K562 (cell line): ENCODE results near the gene SLC8A1. TPM values are rescaled to one million over a fixed set of nuclear protein-coding genes. Genes with fewer than 3 reads are reported as not detected.

ENCODE experiments used
- ATAC-seq: fragments of 200-7000 bp; cut with Tn5 transposase; 3 replicates; pipeline ENCODE4 v1.9.1; 2020; ENCODE audit warnings: moderate library complexity
- BruUV-seq: library from RNA; stranded (reverse); fragments of 400-500 nt; replicated peaks from 2 replicates; lab custom pipeline; 2021; lab: Mats Ljungman, UMichigan
- CTCF ChIA-PET: fragments of 300-600 bp; formaldehyde crosslinking; extraction: SDS; loops from one replicate; lab custom pipeline; 2021; ENCODE audit warnings: low intra/inter-chr PET ratio; lab: Yijun Ruan, JAX
- POLR2A ChIA-PET: fragments of 300-600, 350-650 bp; sonication (Branson Sonifier 250); formaldehyde crosslinking; extraction: SDS; loops from one replicate; lab custom pipeline; 2021; ENCODE audit warnings: antibody characterized with exemption, inconsistent platforms; lab: Yijun Ruan, JAX
- DNase-seq, 4 experiments: peaks; one replicate each; pipeline versions ENCODE4 v3.0.0 to v3.0.0-alpha.2; 2011 to 2018; ENCODE audit warnings: low spot score in 3 of 4, mixed read lengths in 3 of 4; ENCODE audit errors: extremely low read depth in 1 of 4
- FAIRE-seq: peaks from 2 replicates; lab custom pipeline; 2011; peaks lifted over from hg19 to GRCh38; lab: Jason Lieb, UNC
- H2AFZ ChIP-seq: 2 replicates; pipeline ENCODE4 v1.6.0; 2011; ENCODE audit warnings: low read depth, low read length, control low read depth, inconsistent platforms
- H3K27ac ChIP-seq: fragments of 200-600 bp; 3 replicates; pipeline ENCODE4 v1.8.0; 2011; ENCODE audit warnings: low read depth, mild to moderate bottlenecking, control low read depth, inconsistent platforms, low read length, moderate library complexity, mixed read lengths; ENCODE audit errors: extremely low read depth
- H3K27me3 ChIP-seq, 2 experiments: fragments of 300-600 bp in 1 of 2; 2 replicates in 1 of 2; 3 replicates in 1 of 2; pipeline versions ENCODE4 v1.6.0 to v1.8.0; 2011; ENCODE audit warnings: inconsistent platforms in 2 of 2, low read length in 2 of 2, mild to moderate bottlenecking in 1 of 2, mixed read lengths in 1 of 2, moderate library complexity in 1 of 2; ENCODE audit not compliant: control insufficient read depth in 2 of 2, insufficient read depth in 2 of 2
- H3K36me3 ChIP-seq: fragments of 300-600 bp; 3 replicates; pipeline ENCODE4 v1.8.0; 2011; ENCODE audit warnings: mild to moderate bottlenecking, low read length, inconsistent platforms; ENCODE audit not compliant: control insufficient read depth, insufficient read depth
- H3K4me1 ChIP-seq, 2 experiments: fragments of 200-600 bp in 1 of 2; replicated peaks in 1 of 2; 2 replicates in 1 of 2; 3 replicates in 1 of 2; pipeline versions ENCODE4 v1.5.1 to v1.8.0; 2011; ENCODE audit warnings: inconsistent platforms in 2 of 2, low read length in 2 of 2, mild to moderate bottlenecking in 1 of 2, mixed read lengths in 1 of 2, moderate library complexity in 1 of 2; ENCODE audit not compliant: control insufficient read depth in 2 of 2, insufficient read depth in 2 of 2
- H3K4me2 ChIP-seq: 2 replicates; pipeline ENCODE4 v1.6.1; 2011; ENCODE audit warnings: low read length, control low read depth, inconsistent platforms, mixed read lengths; ENCODE audit not compliant: insufficient read depth
- H3K4me3 ChIP-seq: fragments of 200-600 bp; sonication (generic), shearing (Covaris generic); 2 replicates; pipeline ENCODE4 v1.5.1; 2016; ENCODE audit warnings: control low read depth, inconsistent platforms
- H3K79me2 ChIP-seq: fragments of 200-600 bp; 3 replicates; pipeline ENCODE4 v1.8.0; 2011; ENCODE audit warnings: low read length, inconsistent platforms; ENCODE audit not compliant: control insufficient read depth, insufficient read depth
- H3K9ac ChIP-seq, 2 experiments: 2 replicates each; pipeline versions ENCODE4 v1.6.0 to v1.6.1; 2011; ENCODE audit warnings: low read depth in 2 of 2, low read length in 2 of 2, control low read depth in 1 of 2, inconsistent platforms in 1 of 2, mild to moderate bottlenecking in 1 of 2, mixed read lengths in 1 of 2; ENCODE audit not compliant: insufficient read depth in 1 of 2
- H3K9me1 ChIP-seq: one replicate; pipeline ENCODE4 v1.6.0; 2011; ENCODE audit warnings: inconsistent platforms, mild to moderate bottlenecking, low read length, moderate library complexity; ENCODE audit not compliant: control insufficient read depth, insufficient read depth
- H3K9me3 ChIP-seq: replicated peaks from 2 replicates; pipeline ENCODE4 v1.5.1; 2011; ENCODE audit warnings: low read depth, low read length, inconsistent platforms; ENCODE audit not compliant: control insufficient read depth, insufficient read depth
- H4K20me1 ChIP-seq: replicated peaks from 2 replicates; pipeline ENCODE4 v1.6.1; 2011; ENCODE audit warnings: low read length, inconsistent platforms, mixed read lengths; ENCODE audit not compliant: control insufficient read depth, insufficient read depth
- CBFA2T3 ChIP-seq: fragments of 450-650 bp; IDR thresholded peaks from 2 replicates; pipeline ENCODE4 v1.6.1; 2017
- FOXA1 ChIP-seq: fragments of 450-650 bp; IDR thresholded peaks from 2 replicates; pipeline ENCODE4 v1.6.1; 2016; ENCODE audit warnings: mild to moderate bottlenecking, borderline replicate concordance
- GTF2A2 ChIP-seq: IDR thresholded peaks from 2 replicates; pipeline ENCODE4 v1.6.1; 2016; ENCODE audit warnings: mild to moderate bottlenecking, missing genetic modification characterization, missing compliant biosample characterization
- KLF13 ChIP-seq: fragments of 450-650 bp; IDR thresholded peaks from 2 replicates; pipeline ENCODE4 v1.6.1; 2016; ENCODE audit warnings: missing genetic modification characterization, low read depth, mild to moderate bottlenecking, missing compliant biosample characterization, moderate library complexity, borderline replicate concordance
- LEF1 ChIP-seq: fragments of 450-650 bp; IDR thresholded peaks from 2 replicates; pipeline ENCODE4 v1.6.1; 2016; ENCODE audit warnings: mild to moderate bottlenecking
- MTA2 ChIP-seq: fragments of 450-650 bp; IDR thresholded peaks from 2 replicates; pipeline ENCODE4 v1.6.1; 2016; ENCODE audit warnings: low read depth
- MYC ChIP-seq, 2 experiments: fragments of 250-450 bp in 1 of 2; sonication (Bioruptor Pico) in 1 of 2; IDR thresholded peaks; 2 replicates each; pipeline versions ENCODE4 v1.5.1 to v1.6.1; 2012 to 2021; ENCODE audit warnings: low read depth in 2 of 2, borderline replicate concordance in 1 of 2, improper control_type of control experiment in 1 of 2, low read length in 1 of 2, mild to moderate bottlenecking in 1 of 2, moderate library complexity in 1 of 2
- NFXL1 ChIP-seq: fragments of 450-650 bp; formaldehyde crosslinking; IDR thresholded peaks from 2 replicates; pipeline ENCODE4 v1.4.0; 2021; ENCODE audit warnings: mild to moderate bottlenecking
- POLR2A ChIP-seq: fragments of 450-650 bp; conservative IDR thresholded peaks from 2 replicates; pipeline ENCODE4 v1.6.1; 2016
- POLR2AphosphoS5 ChIP-seq: IDR thresholded peaks from 2 replicates; pipeline ENCODE4 v1.6.1; 2011; ENCODE audit warnings: mild to moderate bottlenecking, low read depth, low read length, moderate library complexity; ENCODE audit not compliant: control insufficient read depth, insufficient read depth
- PPARD ChIP-seq: fragments of 250-450 bp; sonication (Bioruptor Pico); IDR thresholded peaks from 2 replicates; pipeline ENCODE4 v1.8.0; 2022; ENCODE audit warnings: inconsistent platforms, mild to moderate bottlenecking, moderate library complexity
- SMARCE1 ChIP-seq: fragments of 450-650 bp; IDR thresholded peaks from 2 replicates; pipeline ENCODE4 v1.7.1; 2016; ENCODE audit warnings: mild to moderate bottlenecking
- TAF7 ChIP-seq: fragments of 450-650 bp; IDR thresholded peaks from 2 replicates; pipeline ENCODE4 v1.6.1; 2016; ENCODE audit warnings: missing genetic modification characterization, missing compliant biosample characterization
- ZNF212 ChIP-seq: fragments of 450-650 bp; formaldehyde crosslinking; IDR thresholded peaks from 2 replicates; pipeline ENCODE4 v1.4.0; 2020; ENCODE audit warnings: mild to moderate bottlenecking
- ZNF518B ChIP-seq: fragments of 250-450 bp; sonication (Bioruptor Pico); IDR thresholded peaks from 2 replicates; pipeline ENCODE4 v1.5.0; 2021; ENCODE audit warnings: mild to moderate bottlenecking, moderate library complexity
- ZNF778 ChIP-seq: fragments of 450-650 bp; formaldehyde crosslinking; IDR thresholded peaks from 2 replicates; pipeline ENCODE4 v1.4.0; 2020; ENCODE audit warnings: mild to moderate bottlenecking, moderate library complexity
- WGBS: fragments of 100-300 bp; shearing (Covaris generic); methylation state at CpG from one replicate; pipeline ENCODE4 v1.1.6; 2016; ENCODE audit warnings: low coverage, mixed read lengths; ENCODE audit not compliant: insufficient coverage; ENCODE audit errors: missing lambda C conversion rate; 5-methylcytosine and 5-hydroxymethylcytosine counted together
- in situ Hi-C: fragments of 300-500 bp; cut with MboI; formaldehyde crosslinking; loops from 4 replicates; pipeline ENCODE4 v1.15.0; 2018; ENCODE audit warnings: inconsistent platforms, mixed read lengths
- intact Hi-C: fragments of 100-400 bp; cut with micrococcal nuclease; formaldehyde crosslinking; loops from 2 replicates; pipeline ENCODE4 v1.14.2; 2022
- polyA plus RNA-seq, 8 experiments: library from polyadenylated mRNA; depleted of rRNA in 4 of 8; stranded (reverse) in 5 of 8; unstranded in 3 of 8; fragments of >200 nt; fragmentation: Nextera tagmentation in 2 of 8; fragmentation: Illumina TruSeq in 1 of 8; extraction: Ambion mirVana in 2 of 8; extraction: Trizol in 1 of 8; gene quantifications; 2 replicates each; pipeline versions ENCODE4 v1.2.1 to v1.2.3, GENCODE V29; 2011 to 2014; ENCODE audit warnings: inconsistent platforms in 1 of 8, missing spikeins in 1 of 8
- total RNA-seq, 7 experiments: library from RNA; depleted of rRNA in 6 of 7; stranded (reverse); fragments of >200 nt in 6 of 7; fragmentation: Illumina TruSeq in 2 of 7; extraction: Trizol in 2 of 7; gene quantifications; 2 replicates each; pipeline versions ENCODE4 v1.2.1 to v1.2.3, GENCODE V29; 2011 to 2021; ENCODE audit warnings: low replicate concordance in 1 of 7

Gene SLC8A1
- total and polyA plus RNA-seq, 9 of the 15 experiments (the other 6 are each of a cell fraction or from before 2014, with no cell fraction given) = not detected

GRCh38 chr2:40394031-40394430 lies 57.9 kb downstream of the SLC8A1 start:
- TF ChIP-seq SMARCE1 (no peak), POLR2A (no peak), FOXA1 (no peak), MTA2 (no peak), ZNF778 (CRISPR knock-in tag) (no peak), POLR2AphosphoS5 (no peak)
- H3K27me3 ChIP-seq = no peaks in the 10 kb centered on the region

DNA sequence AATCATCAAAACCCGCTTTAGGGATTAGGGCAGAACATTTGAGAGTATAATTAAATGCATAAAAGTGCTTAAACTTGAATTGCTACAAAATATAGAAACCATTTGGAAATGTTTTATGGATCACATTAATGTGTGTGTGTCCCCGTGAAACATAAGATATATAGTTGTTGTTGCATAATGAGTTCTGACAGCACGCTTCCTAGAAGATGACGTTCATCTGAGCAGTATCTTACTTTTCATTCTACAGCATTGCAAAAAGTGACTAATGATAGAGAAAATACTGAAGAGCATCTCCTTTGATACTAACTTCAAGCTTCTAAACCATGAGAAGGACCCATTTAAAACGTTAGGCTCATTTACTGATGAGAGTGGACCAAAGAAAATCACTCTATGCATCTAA lies 63.7 kb downstream of the SLC8A1 start:
- Histone ChIP-seq H3K79me2 (no peaks in the 10 kb centered on the region), H3K9me3 (no peaks in the 10 kb centered on the region; the same call in none of the 2 replicates), H3K4me1 (no peaks in the 10 kb centered on the region), H3K9me1 (no peaks in the 10 kb centered on the region), H3K36me3 (no peaks in the 10 kb centered on the region), H3K4me2 (no peak overlapping the region), H3K27ac (no peak overlapping the region), H3K27me3 (no peaks in the 10 kb centered on the region), H3K9ac (no peak overlapping the region), H4K20me1 (no peaks in the 10 kb centered on the region), H2AFZ (no peak overlapping the region), H3K4me3 (no peak overlapping the region)
- WGBS = 1% methylated on average over 5 of the region's 5 CpGs
- intact Hi-C loops = no loop called here
- POLR2A ChIA-PET = no interaction called here
- FAIRE-seq = no peak
- CTCF ChIA-PET = no interaction called here
- in situ Hi-C loops = no loop called here
- DNase-seq = no peak
- BruUV-seq = no TSS peak
- no peak for ATAC-seq
- TF ChIP-seq ZNF212 (CRISPR knock-in tag) (no peak), GTF2A2 (no peak), ZNF518B (no peak), PPARD (CRISPR knock-in tag) (no peak), LEF1 (no peak), TAF7 (tag) (no peak), CBFA2T3 (no peak), MYC (IDR thresholded peaks at IDR 0.05; ENCODE audit: low read depth, low read length) (no peak), MYC (CRISPR knock-in tag; IDR thresholded peaks at IDR 0.05; ENCODE audit: borderline replicate concordance, low read depth) (no peak), NFXL1 (CRISPR knock-in tag) (no peak), KLF13 (tag) (no peak)

More at GRCh38 chr2:40394031-40394430, 57.9 kb downstream of the SLC8A1 start:
- in situ Hi-C loops (no loop called here), intact Hi-C loops (no loop called here)
- FAIRE-seq (no peak), ATAC-seq (no peak), DNase-seq (no peak)
- POLR2A ChIA-PET = no interaction called here
- Histone ChIP-seq H3K9ac (no peak overlapping the region), H3K4me3 (no peak overlapping the region), H3K9me1 (no peaks in the 10 kb centered on the region), H3K79me2 (no peaks in the 10 kb centered on the region), H4K20me1 (no peaks in the 10 kb centered on the region), H3K4me2 (no peak overlapping the region), H3K27ac (no peak overlapping the region), H3K36me3 (no peaks in the 10 kb centered on the region), H3K9me3 (no peaks in the 10 kb centered on the region; the same call in 1 of the 2 replicates), H2AFZ (no peak overlapping the region), H3K4me1 (no peaks in the 10 kb centered on the region)
- BruUV-seq = no TSS peak
- WGBS = 3% methylated on average over 4 of the region's 4 CpGs
- CTCF ChIA-PET = no interaction called here
